ENCODE data around the gene DIS3L2. TPM values are rescaled to one million over a fixed set of nuclear protein-coding genes. Genes with fewer than 3 reads are reported as not detected.

DIS3L2 gene
- total and polyA plus RNA-seq, 12 donors: 20.0 to 54.7 (median 30.5) TPM

- Histone ChIP-seq H3K9me3 (replicated peaks in 1 of 3) (no peaks in the 10 kb centered on the region), H3K27me3 (no peaks in the 10 kb centered on the region), H3K27ac (peak overlapping the region in 2 of 5 donors; percentile 23 to 51), H3K36me3 (replicated peaks in 1 of 2) (no peaks in the 10 kb centered on the region), H3K4me1 (replicated peaks in 1 of 2) (peaks cover 0 to 3% of the 10 kb centered on the region in 2 donors), H3K4me3 (no peak overlapping the region)
- peak in 4 of 7 donors; percentile 10 to 33 (median 20) for DNase-seq
- WGBS, 4 donors: 80 to 88% (median 84%) methylated on average over 5 to 6 of the region's 6 CpGs
- intact Hi-C loops (cut with DNase I): no loop called here
- no peak for TF ChIP-seq POLR2A (IDR thresholded peaks at IDR 0.05)
- no peak for TF ChIP-seq CTCF (IDR thresholded peaks at IDR 0.05)
Observed at GRCh38 chr2:232239951-232240681, 278.6 kb downstream of the DIS3L2 start.

- H3K27me3 ChIP-seq: no peaks in the 10 kb centered on the region
- H3K9me3 ChIP-seq (replicated peaks in 1 of 3): no peaks in the 10 kb centered on the region
- H3K4me3 ChIP-seq: no peak overlapping the region
- intact Hi-C loops (cut with DNase I): no loop called here
- peak overlapping the region in 3 of 5 donors; percentile 14 to 51 (median 23) for H3K27ac ChIP-seq
- no peak for TF ChIP-seq POLR2A (IDR thresholded peaks at IDR 0.05)
- no peak for TF ChIP-seq CTCF (IDR thresholded peaks at IDR 0.05)
- peaks cover 0 to 3% of the 10 kb centered on the region in 2 donors for H3K4me1 ChIP-seq (replicated peaks in 1 of 2)
- WGBS, 4 donors: 48 to 51% (median 49%) methylated on average over 10 of the region's 10 CpGs
- no peaks in the 10 kb centered on the region for H3K36me3 ChIP-seq (replicated peaks in 1 of 2)
- DNase-seq: peak; percentile 41 to 74 (median 68)
Observed at GRCh38 chr2:232240906-232241305, 279.4 kb downstream of the DIS3L2 start.

DNA sequence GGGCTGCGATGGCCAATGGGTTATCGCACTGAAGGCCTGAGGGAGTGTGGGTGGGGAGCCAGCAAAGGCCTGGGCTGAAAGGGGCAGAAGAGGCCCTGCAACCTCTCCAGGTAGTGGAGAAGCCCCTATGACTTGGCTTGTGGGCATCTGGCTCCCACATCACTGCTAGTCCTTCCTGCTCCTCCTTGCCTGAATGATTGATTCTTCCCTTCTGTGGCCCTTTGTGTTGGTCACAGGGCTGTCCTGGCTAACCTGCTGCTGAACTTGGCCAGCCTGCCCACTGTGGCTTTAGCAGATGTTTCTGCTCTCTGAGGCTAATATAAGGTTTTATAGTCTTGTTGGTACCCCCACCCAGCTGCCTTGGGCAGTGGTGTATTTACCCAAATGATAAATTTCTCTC is 280.8 kb downstream of the DIS3L2 start:
- TF ChIP-seq POLR2A (IDR thresholded peaks at IDR 0.05) (no peak), CTCF (IDR thresholded peaks at IDR 0.05) (no peak)

GRCh38 chr2:232245111-232245510 is 283.6 kb downstream of the DIS3L2 start:
- peak in 1 of 7 donors; percentile 15 for DNase-seq
- H3K9me3 ChIP-seq (replicated peaks in 1 of 3): no peaks in the 10 kb centered on the region
- H3K27ac ChIP-seq: no peak overlapping the region
- intact Hi-C loops (cut with DNase I): no loop called here
- TF ChIP-seq POLR2A (IDR thresholded peaks at IDR 0.05) (no peak), CTCF (IDR thresholded peaks at IDR 0.05) (no peak)
- H3K4me1 ChIP-seq (replicated peaks in 1 of 2): peaks cover 0 to 3% of the 10 kb centered on the region in 2 donors
- no peak overlapping the region for H3K4me3 ChIP-seq
- H3K36me3 ChIP-seq (replicated peaks in 1 of 2): no peaks in the 10 kb centered on the region
- 83 to 100% (median 94%) methylated on average over 2 of the region's 2 CpGs for WGBS, 4 donors
- no peaks in the 10 kb centered on the region for H3K27me3 ChIP-seq

More for the DNA sequence above, 280.8 kb downstream of the DIS3L2 start:
- intact Hi-C loops (cut with DNase I): no loop called here
- 97 to 100% (median 100%) methylated on average over 2 of the region's 2 CpGs for WGBS, 4 donors
- Histone ChIP-seq H3K27ac (no peak overlapping the region), H3K4me1 (replicated peaks in 1 of 2) (peaks cover 0 to 3% of the 10 kb centered on the region in 2 donors), H3K36me3 (replicated peaks in 1 of 2) (no peaks in the 10 kb centered on the region), H3K27me3 (no peaks in the 10 kb centered on the region), H3K9me3 (replicated peaks in 1 of 3) (no peaks in the 10 kb centered on the region), H3K4me3 (no peak overlapping the region)
- DNase-seq: peak in 1 of 7 donors; percentile 27
